A549 (cell line): ENCODE data around the gene SPATA2L.

Source experiments
- BHLHE40 ChIP-seq: IDR thresholded peaks from 2 replicates; pipeline ENCODE4 v1.6.1; 2012; ENCODE audit warnings: low read depth, low read length, inconsistent platforms
- CTCF ChIP-seq: fragments of >200 bp; sonication (Bioruptor Twin); formaldehyde crosslinking; IDR thresholded peaks from 3 replicates; pipeline ENCODE4 v1.5.1; 2016
- JUN ChIP-seq, 2 experiments: fragments of >200 bp; sonication (Bioruptor Twin); formaldehyde crosslinking; IDR thresholded peaks; 2 replicates in 1 of 2; 3 replicates in 1 of 2; pipeline ENCODE4 v1.6.1; 2016 to 2017
- RFX5 ChIP-seq: fragments of 450-650 bp; IDR thresholded peaks from 2 replicates; pipeline ENCODE4 v1.7.1; 2014; ENCODE audit warnings: antibody characterized with exemption, mild to moderate bottlenecking, moderate library complexity
- RNF2 ChIP-seq: fragments of 200-600 bp; sonication (generic); IDR thresholded peaks from 2 replicates; pipeline ENCODE4 v1.6.1; 2016; ENCODE audit warnings: low read depth, mild to moderate bottlenecking, antibody characterized with exemption, moderate library complexity, borderline replicate concordance

GRCh38 chr16:89730610-89731234 is 29.2 kb upstream of the SPATA2L start:
- TF ChIP-seq CTCF (no peak), RFX5 (no peak), BHLHE40 (no peak), JUN (IDR thresholded peaks at IDR 0.05) (no peak; a peak in 1 of 5 replicates), RNF2 (no peak)
